Activated naive CD4-positive, alpha-beta T cell treated with anti-CD3 and anti-CD28 coated beads, Interleukin-2, amount 10 ng/mL, durations not matched to agents 7 days and 5 days (primary cell): ENCODE measurements around the gene CORO2B.

Source experiments
- CTCF ChIA-PET: fragments of 350-600 bp; sonication (Branson Sonifier 250); formaldehyde crosslinking; loops from one replicate; lab custom pipeline; 2021; ENCODE audit warnings: antibody characterized with exemption; lab: Charles Lee
- DNase-seq: peaks from one replicate; pipeline ENCODE4 v3.0.0-alpha.2; 2020
- H3K27ac Mint-ChIP-seq: one replicate; pipeline ENCODE4 v1.8.0; 2021; ENCODE audit warnings: mild to moderate bottlenecking, moderate library complexity, mixed read lengths
- H3K27me3 Mint-ChIP-seq: one replicate; pipeline ENCODE4 v1.8.0; 2021; ENCODE audit warnings: mild to moderate bottlenecking, mixed read lengths
- H3K36me3 Mint-ChIP-seq: one replicate; pipeline ENCODE4 v1.8.0; 2021; ENCODE audit warnings: mixed read lengths
- H3K4me1 Mint-ChIP-seq: one replicate; pipeline ENCODE4 v1.8.0; 2021; ENCODE audit warnings: mixed read lengths
- H3K4me3 Mint-ChIP-seq: one replicate; pipeline ENCODE4 v1.8.0; 2021; ENCODE audit warnings: mild to moderate bottlenecking, moderate library complexity, mixed read lengths
- H3K9me3 Mint-ChIP-seq: one replicate; pipeline ENCODE4 v1.8.0; 2021; ENCODE audit warnings: mixed read lengths

The CORO2B gene

DNA sequence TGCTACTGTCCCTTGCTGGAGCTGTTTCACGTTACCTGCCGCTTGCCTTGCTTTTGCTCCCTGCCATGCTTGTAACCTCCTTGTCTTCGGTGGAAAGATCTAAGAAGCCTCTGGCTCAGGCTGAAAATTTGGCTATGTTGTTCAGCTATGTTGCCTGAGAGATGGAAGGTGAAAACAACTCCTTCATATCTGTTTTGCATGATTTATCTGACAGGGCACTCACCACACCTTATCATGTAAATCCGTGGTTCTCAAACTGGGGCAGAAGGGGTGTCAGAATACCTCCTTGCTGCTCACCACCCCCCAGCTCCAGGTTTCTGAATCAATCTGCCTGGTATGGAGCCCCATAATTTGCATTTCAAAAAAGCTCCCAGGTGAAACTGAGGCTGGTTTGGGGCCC is 6.5 kb upstream of the CORO2B start:
- CTCF ChIA-PET = interaction anchor here (0.6 to 1.4 kb wide), 4 partner anchors 16 to 319 kb away, joined by 3 to 4 read pairs (median 3); no protein-coding TSS in a partner anchor
- peaks cover 4% of the 10 kb centered on the region for H3K4me1 Mint-ChIP-seq

DNA sequence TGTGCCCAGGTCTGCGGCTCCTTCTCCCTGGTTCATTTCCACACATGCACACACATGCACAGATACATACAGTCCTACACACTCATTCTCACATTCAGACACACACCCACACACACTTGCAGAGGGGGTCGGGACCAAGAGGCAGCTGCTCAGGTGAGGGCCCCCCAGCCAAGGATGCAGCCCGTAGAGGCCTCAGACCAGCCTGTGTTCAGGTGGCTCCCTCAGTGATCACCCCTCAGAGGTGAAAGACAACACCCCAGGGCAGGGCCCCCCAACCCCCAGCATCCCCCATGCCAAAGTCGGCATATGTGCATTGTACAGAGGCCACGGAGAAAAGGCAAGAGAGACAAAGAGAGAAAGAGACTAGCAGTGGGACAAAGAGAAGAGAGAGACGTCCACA is 5.9 kb upstream of the CORO2B start:
- H3K4me3 Mint-ChIP-seq = no peak overlapping the region
- H3K36me3 Mint-ChIP-seq = no peaks in the 10 kb centered on the region
- peaks cover 79% of the 10 kb centered on the region for H3K27me3 Mint-ChIP-seq
- H3K27ac Mint-ChIP-seq = no peak overlapping the region
- no peaks in the 10 kb centered on the region for H3K9me3 Mint-ChIP-seq
- peaks cover 7% of the 10 kb centered on the region for H3K4me1 Mint-ChIP-seq
- no peak for DNase-seq
- CTCF ChIA-PET = interaction anchor here (0.9 to 1.4 kb wide), 2 partner anchors 16 to 302 kb away, joined by 3 read pairs; no protein-coding TSS in a partner anchor

More for the DNA sequence above, 6.5 kb upstream of the CORO2B start:
- H3K27me3 Mint-ChIP-seq = peaks cover 75% of the 10 kb centered on the region
- no peaks in the 10 kb centered on the region for H3K9me3 Mint-ChIP-seq
- no peak overlapping the region for H3K4me3 Mint-ChIP-seq
- no peak overlapping the region for H3K27ac Mint-ChIP-seq
- DNase-seq = no peak
- H3K36me3 Mint-ChIP-seq = no peaks in the 10 kb centered on the region

DNA sequence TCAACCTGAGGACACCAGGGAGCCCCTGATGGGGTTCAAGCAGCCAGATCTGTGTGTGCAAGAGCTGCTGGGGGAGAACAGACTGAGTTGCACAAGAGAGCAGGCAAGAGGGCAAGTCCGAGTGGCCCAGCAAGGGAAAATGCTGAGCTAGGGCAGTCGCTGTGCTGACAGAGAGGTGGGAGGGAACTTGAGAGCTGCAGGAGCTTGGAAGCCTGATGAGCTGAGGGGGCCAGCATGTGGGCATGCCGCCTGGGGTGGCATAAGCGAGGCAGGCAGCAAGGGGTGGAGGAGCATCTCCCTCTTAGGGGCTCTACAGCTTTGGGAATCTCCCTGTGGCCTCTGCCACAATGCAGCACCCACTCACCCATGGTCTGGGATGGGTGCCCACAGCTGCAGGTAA is 4.7 kb upstream of the CORO2B start:
- H3K36me3 Mint-ChIP-seq = no peaks in the 10 kb centered on the region
- no peak for DNase-seq
- CTCF ChIA-PET = interaction anchor here (0.9 to 1.2 kb wide), 3 partner anchors 13 to 301 kb away, joined by 3 to 4 read pairs (median 3); no protein-coding TSS in a partner anchor
- H3K4me3 Mint-ChIP-seq = no peak overlapping the region
- no peaks in the 10 kb centered on the region for H3K9me3 Mint-ChIP-seq
- peaks cover 11% of the 10 kb centered on the region for H3K4me1 Mint-ChIP-seq
- no peak overlapping the region for H3K27ac Mint-ChIP-seq
- peaks cover 84% of the 10 kb centered on the region for H3K27me3 Mint-ChIP-seq

DNA sequence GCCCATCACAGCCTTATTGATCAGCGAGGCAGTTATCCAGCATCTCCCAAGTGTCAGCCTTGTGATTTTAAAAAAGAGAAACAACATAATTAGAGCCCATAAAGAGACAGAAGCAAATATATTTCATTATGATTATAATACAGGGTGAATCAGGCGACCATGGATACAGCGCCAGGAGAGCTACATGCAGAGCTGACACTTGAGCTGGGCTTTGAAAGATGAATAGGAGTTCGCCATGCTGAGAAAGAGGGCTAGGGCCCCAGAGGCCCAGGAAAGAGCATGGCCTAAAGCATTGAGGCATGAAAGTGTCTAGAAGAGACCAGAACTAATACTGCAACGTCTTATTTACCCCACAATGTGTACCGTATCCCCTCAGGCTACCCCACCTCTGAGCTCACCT is 4.2 kb upstream of the CORO2B start:
- H3K27me3 Mint-ChIP-seq = peaks cover 86% of the 10 kb centered on the region
- no peaks in the 10 kb centered on the region for H3K36me3 Mint-ChIP-seq
- H3K9me3 Mint-ChIP-seq = no peaks in the 10 kb centered on the region
- CTCF ChIA-PET = interaction anchor here (1.1 to 1.2 kb wide), 2 partner anchors 13 to 17 kb away, joined by 3 to 4 read pairs; no protein-coding TSS in a partner anchor
- DNase-seq = no peak
- H3K4me3 Mint-ChIP-seq = no peak overlapping the region
- H3K27ac Mint-ChIP-seq = no peak overlapping the region
- peaks cover 11% of the 10 kb centered on the region for H3K4me1 Mint-ChIP-seq

DNA sequence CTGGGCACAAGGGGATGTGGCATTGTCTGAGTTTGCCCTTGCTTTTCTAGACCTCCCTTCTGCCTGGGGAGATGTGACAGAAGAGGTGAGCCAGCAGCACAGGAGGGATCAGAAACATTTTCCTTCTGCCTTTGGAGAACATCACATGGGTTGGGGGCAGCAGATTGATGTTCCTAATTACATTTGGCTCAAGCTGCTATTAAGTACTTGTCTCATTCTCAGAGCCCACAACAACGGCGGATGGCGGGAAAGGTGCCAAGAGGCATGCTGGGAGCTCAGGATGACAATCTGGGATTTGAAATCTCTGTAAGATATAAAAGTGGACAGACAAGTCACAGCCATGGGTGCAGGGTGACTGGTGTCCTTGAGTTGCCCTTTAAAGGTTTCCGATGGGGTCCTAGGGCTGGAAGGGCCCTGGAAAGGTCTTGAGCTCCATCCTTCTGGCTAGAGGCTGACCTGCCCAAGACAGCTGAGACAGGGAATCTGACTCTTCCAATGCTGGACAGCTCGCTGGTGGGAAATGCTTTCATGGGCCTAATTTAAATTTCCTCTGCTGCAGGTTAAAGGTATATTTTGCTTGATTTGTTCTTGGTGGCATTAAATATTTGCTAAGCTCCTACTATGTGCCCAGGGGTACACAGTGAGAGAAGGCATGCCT is 2.4 kb upstream of the CORO2B start:
- H3K4me1 Mint-ChIP-seq = peaks cover 11% of the 10 kb centered on the region
- peaks cover 94% of the 10 kb centered on the region for H3K27me3 Mint-ChIP-seq
- no peak overlapping the region for H3K27ac Mint-ChIP-seq
- no peaks in the 10 kb centered on the region for H3K36me3 Mint-ChIP-seq
- no peak overlapping the region for H3K4me3 Mint-ChIP-seq
- CTCF ChIA-PET = interaction anchor here (1.6 kb wide), 1 partner anchor 16 kb away, joined by 9 read pairs; no protein-coding TSS in a partner anchor
- no peaks in the 10 kb centered on the region for H3K9me3 Mint-ChIP-seq
- no peak for DNase-seq

DNA sequence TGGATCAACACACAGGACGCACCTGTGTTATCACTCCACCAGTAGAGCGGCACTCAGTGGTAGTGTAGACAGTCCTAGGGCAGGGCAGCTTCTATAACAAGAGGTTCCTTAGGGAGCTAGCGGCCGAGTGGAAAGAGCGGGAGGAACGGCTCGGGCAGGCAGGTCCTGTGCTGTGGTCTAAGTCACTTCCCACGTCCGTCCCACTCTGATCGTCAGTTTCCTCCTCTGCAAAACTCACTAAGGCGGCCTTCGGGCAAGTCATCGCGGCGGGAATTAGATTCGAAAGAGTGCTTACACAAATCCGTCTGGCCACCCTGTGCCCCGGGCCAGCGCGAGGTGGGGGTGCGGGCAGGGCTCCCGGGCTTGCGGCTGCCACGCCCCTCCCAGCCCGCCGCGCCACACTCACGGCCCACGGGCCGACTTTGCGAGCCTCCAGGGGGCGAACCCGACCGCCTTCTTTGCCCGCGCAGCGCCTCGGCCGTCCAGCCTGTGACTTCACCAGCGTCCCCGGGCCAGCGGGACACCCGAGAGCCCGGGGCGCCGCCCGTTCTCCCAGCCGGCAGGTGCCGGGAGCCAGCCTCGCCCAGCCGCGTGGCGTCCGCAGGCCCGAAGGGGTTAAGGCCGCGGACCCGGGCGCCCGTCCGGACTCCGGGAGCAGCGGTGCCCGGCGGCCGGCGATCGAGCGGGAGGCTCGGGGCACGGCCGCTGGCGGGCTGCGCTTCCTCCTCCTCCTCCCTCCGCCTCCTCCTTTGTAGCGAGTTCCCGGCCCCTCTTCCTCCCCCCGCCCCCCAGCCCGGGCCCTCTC is 416 bp upstream of the CORO2B start:
- CTCF ChIA-PET = no interaction called here
- Mint-ChIP-seq H3K36me3 (no peaks in the 10 kb centered on the region), H3K9me3 (no peaks in the 10 kb centered on the region), H3K27me3 (peaks cover 94% of the 10 kb centered on the region), H3K4me1 (peaks cover 11% of the 10 kb centered on the region), H3K27ac (no peak overlapping the region), H3K4me3 (peak overlapping the region; percentile 53)
- peak; percentile 33 for DNase-seq

DNA sequence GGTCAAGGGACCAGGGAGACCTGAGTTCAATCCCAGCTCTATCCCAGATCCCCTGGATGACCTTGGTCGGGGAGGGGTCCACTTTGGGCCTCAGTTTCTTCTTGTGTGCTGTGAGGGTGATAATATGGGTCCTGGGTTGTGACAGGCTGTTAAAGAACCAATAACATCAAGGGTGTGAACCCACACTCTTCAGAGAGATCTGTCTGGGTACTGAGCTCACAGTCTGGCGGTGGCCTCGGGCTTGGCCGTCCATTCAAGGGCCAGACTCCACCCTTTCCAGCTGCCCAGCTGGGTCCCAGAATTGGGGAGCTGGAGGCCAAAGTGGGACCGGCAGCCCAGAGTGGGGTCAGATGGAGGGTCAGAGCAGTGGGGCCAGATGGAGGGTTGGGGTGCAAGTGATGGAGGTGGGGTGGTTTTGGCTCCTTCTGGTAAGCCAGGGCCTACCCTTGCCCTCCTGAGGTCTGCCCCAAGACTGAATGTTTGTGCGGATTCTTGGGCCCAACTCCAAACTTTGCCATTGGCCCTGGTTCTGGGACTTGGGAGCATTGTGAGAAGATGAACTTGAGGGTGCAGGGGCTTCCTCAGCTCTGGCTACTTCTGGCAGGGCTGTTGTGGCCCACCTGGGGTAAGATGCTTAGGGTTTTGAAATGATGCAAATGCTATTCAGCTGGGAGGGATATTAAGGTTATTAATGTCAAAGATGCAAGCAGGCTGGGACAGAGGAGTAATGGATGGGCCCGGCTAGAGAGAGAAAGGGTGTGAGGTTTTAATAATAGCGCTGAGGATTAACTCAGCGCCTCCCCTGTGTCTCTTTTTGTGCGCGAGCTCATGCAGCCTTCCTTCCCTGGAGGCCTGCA is 1.5 kb downstream of the CORO2B start:
- Mint-ChIP-seq H3K9me3 (no peaks in the 10 kb centered on the region), H3K4me3 (no peak overlapping the region), H3K36me3 (no peaks in the 10 kb centered on the region), H3K4me1 (peaks cover 11% of the 10 kb centered on the region), H3K27me3 (peaks cover 77% of the 10 kb centered on the region), H3K27ac (no peak overlapping the region)
- CTCF ChIA-PET = interaction anchor here (2.5 kb wide), 1 partner anchor 21 kb away, joined by 8 read pairs; no protein-coding TSS in a partner anchor
- DNase-seq = no peak

DNA sequence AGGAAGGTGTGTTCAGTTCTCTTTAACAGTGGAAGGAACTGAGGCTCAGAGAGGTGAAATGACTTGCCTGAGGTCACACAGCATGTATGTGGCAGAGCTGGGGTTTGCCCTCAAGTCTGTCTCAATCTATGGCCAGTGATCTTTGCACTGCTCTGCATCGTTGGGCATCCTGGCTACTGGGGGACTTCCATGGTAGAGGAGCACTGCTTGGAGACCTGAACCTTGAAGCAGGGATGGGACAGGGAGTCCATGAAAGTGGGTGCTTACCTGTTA is 2.0 kb downstream of the CORO2B start:
- H3K4me1 Mint-ChIP-seq = peaks cover 11% of the 10 kb centered on the region
- no peak overlapping the region for H3K27ac Mint-ChIP-seq
- H3K4me3 Mint-ChIP-seq = no peak overlapping the region
- H3K27me3 Mint-ChIP-seq = peaks cover 74% of the 10 kb centered on the region
- CTCF ChIA-PET = interaction anchor here (0.8 to 2.5 kb wide), 4 partner anchors 18 to 295 kb away, joined by 3 to 8 read pairs (median 4); no protein-coding TSS in a partner anchor
- H3K9me3 Mint-ChIP-seq = no peaks in the 10 kb centered on the region
- DNase-seq = no peak
- H3K36me3 Mint-ChIP-seq = no peaks in the 10 kb centered on the region

DNA sequence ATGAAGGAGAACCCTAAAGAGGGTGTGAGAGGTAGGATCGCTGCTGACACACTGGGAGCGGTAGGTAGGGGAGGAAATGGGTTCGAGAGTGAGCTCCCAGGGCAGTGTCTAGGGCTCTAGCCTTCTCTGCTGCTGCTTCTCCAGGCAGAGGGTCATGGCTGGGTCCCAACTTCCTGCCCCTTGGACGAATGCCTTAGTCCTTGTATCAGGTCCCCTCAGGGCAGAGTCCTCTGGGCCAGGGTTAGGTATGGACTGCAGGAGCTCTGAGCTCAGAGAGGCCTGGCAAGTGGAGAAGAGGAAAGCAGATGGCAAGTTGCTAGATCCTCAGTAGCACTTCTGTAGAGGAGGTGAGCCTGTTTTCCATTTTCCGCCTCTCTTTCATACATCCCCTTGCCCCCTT is 2.9 kb downstream of the CORO2B start:
- Mint-ChIP-seq H3K27ac (no peak overlapping the region), H3K36me3 (no peaks in the 10 kb centered on the region), H3K4me3 (no peak overlapping the region), H3K27me3 (peaks cover 65% of the 10 kb centered on the region), H3K4me1 (peaks cover 10% of the 10 kb centered on the region), H3K9me3 (no peaks in the 10 kb centered on the region)
- CTCF ChIA-PET = interaction anchor here (0.6 to 2.5 kb wide), 6 partner anchors 19 to 294 kb away, joined by 3 to 8 read pairs (median 3); no protein-coding TSS in a partner anchor
- no peak for DNase-seq

DNA sequence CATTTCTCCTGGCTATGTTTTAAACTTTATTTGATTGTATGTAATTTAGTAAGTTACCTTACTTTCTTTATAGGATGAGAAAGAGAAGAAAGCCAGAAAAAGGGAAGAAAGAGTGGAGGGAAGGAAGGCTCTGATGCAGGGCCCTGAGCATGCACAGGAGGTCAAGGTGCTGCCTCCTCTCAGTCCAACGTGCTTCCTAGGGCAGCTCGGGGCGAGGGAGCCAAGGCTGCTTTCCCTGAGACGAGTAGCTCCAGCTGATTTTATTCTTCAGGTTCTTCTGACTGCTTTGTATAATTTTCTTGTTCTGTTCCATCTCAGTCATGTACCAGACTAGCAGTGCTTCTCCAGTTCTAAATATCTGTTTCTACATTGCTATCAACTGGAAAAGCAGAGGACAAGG is 3.4 kb downstream of the CORO2B start:
- Mint-ChIP-seq H3K36me3 (no peaks in the 10 kb centered on the region), H3K27me3 (peaks cover 60% of the 10 kb centered on the region), H3K27ac (no peak overlapping the region), H3K9me3 (no peaks in the 10 kb centered on the region), H3K4me1 (peaks cover 8% of the 10 kb centered on the region), H3K4me3 (no peak overlapping the region)
- no peak for DNase-seq
- CTCF ChIA-PET = interaction anchor here (1.2 to 2.5 kb wide), 2 partner anchors 23 to 32 kb away, joined by 3 to 8 read pairs; no protein-coding TSS in a partner anchor

DNA sequence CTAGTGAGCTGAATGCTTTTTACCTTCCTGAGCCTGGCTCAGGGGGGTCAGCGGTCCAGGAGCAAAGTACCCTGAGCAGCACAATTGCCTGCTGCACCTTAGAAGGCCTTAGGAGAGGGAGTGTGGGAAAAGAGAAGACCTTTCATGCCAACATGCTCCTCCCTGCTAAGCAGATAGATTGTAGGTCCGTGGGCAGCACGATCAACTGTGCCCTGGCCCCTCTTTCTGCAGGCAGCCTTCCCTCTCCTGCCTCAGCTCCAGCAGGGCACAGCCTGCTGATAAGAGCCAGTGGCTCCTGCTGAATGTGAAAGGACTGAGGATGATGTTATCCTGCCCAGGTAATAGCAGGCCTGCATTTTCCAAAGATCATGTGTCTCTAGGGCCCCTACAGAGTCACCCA is 4.1 kb downstream of the CORO2B start:
- H3K36me3 Mint-ChIP-seq = no peaks in the 10 kb centered on the region
- no peak for DNase-seq
- no peaks in the 10 kb centered on the region for H3K9me3 Mint-ChIP-seq
- peaks cover 7% of the 10 kb centered on the region for H3K4me1 Mint-ChIP-seq
- CTCF ChIA-PET = interaction anchor here (2.5 kb wide), 1 partner anchor 23 kb away, joined by 8 read pairs; no protein-coding TSS in a partner anchor
- peaks cover 54% of the 10 kb centered on the region for H3K27me3 Mint-ChIP-seq
- H3K27ac Mint-ChIP-seq = no peak overlapping the region
- H3K4me3 Mint-ChIP-seq = no peak overlapping the region

DNA sequence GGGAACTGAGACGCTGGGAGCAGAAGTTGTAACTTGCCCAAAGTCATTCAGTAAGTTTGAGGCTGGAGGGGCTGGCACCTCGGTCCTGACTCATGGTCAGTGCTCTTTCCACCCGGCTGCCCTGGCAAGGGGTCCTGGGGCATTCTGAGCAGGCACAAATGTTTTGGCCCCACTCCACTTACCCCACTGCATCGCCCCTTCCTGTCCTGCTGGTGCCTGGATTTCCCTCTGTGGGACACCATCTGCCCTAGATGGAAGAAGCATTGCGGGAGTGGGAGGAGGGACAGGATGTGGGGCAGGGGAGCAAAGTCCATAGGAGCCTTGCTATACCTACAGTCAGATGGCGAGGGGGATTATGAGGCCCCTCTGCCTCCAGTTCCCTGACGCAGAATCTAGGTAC is 4.5 kb downstream of the CORO2B start:
- H3K27me3 Mint-ChIP-seq = peaks cover 49% of the 10 kb centered on the region
- no peaks in the 10 kb centered on the region for H3K9me3 Mint-ChIP-seq
- DNase-seq = no peak
- no peak overlapping the region for H3K27ac Mint-ChIP-seq
- no peak overlapping the region for H3K4me3 Mint-ChIP-seq
- no peaks in the 10 kb centered on the region for H3K36me3 Mint-ChIP-seq
- peaks cover 7% of the 10 kb centered on the region for H3K4me1 Mint-ChIP-seq
- CTCF ChIA-PET = no interaction called here

DNA sequence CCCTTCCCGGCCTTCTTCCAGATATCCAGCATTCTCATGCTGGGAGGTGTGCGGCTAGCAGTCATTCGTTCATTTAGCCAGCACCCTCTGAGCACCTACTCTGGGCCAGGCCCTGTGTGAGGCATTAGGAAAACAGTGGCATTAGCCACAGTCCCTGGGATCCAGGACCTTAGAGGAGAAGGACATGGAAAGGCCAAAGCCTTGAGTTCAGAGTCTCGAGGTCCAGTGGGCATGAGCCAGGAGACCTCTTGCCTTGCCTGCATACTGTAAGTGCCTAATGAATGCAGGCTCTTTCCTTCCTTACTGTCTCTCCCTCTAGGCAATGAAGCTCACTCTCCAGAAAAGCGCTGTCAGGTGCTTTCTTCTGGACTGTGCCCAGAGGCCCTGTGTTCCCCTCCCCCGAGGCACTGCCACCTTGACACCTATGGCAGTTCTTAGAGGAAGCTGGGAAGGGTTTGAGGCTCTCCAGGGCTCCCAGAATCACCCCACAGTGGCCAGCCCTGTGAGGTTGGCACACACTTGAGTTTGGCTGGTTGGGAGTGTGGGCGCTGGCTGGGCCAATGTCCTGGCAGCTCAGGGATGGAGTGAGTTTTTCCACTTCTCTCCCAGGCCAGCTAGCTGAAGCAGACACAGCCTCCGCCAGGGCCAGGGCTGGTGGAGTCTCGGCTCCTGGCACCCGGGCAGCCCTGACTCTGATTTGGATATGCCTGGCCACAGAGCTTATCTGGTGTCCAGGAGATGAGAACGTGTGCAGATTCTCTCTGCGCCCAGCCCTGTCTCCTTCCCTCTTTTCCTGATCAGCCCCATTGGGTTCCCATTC is 5.4 kb downstream of the CORO2B start:
- Mint-ChIP-seq H3K9me3 (no peaks in the 10 kb centered on the region), H3K27me3 (peaks cover 42% of the 10 kb centered on the region), H3K27ac (no peak overlapping the region), H3K4me1 (peaks cover 7% of the 10 kb centered on the region), H3K36me3 (no peaks in the 10 kb centered on the region), H3K4me3 (no peak overlapping the region)
- CTCF ChIA-PET = no interaction called here
- no peak for DNase-seq
